NCI-H128 (cell line): ENCODE measurements around the gene GAGE13.
"Not testable (repeated sequence)": the region's sequence is repeated elsewhere in the genome, so short reads cannot be mapped to it uniquely, and the experiment has no call there.

Experiments
- DNase-seq: peaks from one replicate; lab custom pipeline; 2025; ENCODE audit not compliant: unreplicated experiment; lab: John Stamatoyannopoulos, UW

Gene GAGE13

GRCh38 chrX:49331282-49331681 is at the start of gene GAGE13:
Gene GAGE13 (plus strand): TSS chrX:49331582. CDS start chrX:49332738, 1,156 bp downstream.
- not testable (repeated sequence) for DNase-seq

- no peak for DNase-seq
Observed at GRCh38 chrX:49282647-49283011, 48.8 kb upstream of the GAGE13 start.

- no peak for DNase-seq
Observed at GRCh38 chrX:49284212-49284611, 47.2 kb upstream of the GAGE13 start.

- no peak for DNase-seq
Observed at GRCh38 chrX:49286136-49286535, 45.2 kb upstream of the GAGE13 start.

GRCh38 chrX:49286581-49286980 is 44.8 kb upstream of the GAGE13 start:
- DNase-seq: no peak

GRCh38 chrX:49287665-49288064 is 43.7 kb upstream of the GAGE13 start:
- DNase-seq: no peak

GRCh38 chrX:49290215-49290614 is 41.2 kb upstream of the GAGE13 start:
- DNase-seq: no peak

- DNase-seq: no peak
Observed at GRCh38 chrX:49291615-49292337, 39.6 kb upstream of the GAGE13 start.

- no peak for DNase-seq
Observed at GRCh38 chrX:49292400-49293362, 38.7 kb upstream of the GAGE13 start.

- not testable (repeated sequence) for DNase-seq
Observed at GRCh38 chrX:49299293-49299692, 32.1 kb upstream of the GAGE13 start.

GRCh38 chrX:49300703-49301102 is 30.7 kb upstream of the GAGE13 start:
- DNase-seq: no peak

- no peak for DNase-seq
Observed at GRCh38 chrX:49303346-49303745, 28.0 kb upstream of the GAGE13 start, which contains the start of gene GAGE10. Gene GAGE10 (plus strand): TSS chrX:49303646. CDS start chrX:49304860, 1,214 bp downstream.

GRCh38 chrX:49307775-49308174 is 23.6 kb upstream of the GAGE13 start:
- not testable (repeated sequence) for DNase-seq

- DNase-seq: no peak
Observed at GRCh38 chrX:49308604-49309269, 22.6 kb upstream of the GAGE13 start.

- DNase-seq: no peak
Observed at GRCh38 chrX:49309401-49309981, 21.9 kb upstream of the GAGE13 start.

- no peak for DNase-seq
Observed at GRCh38 chrX:49310371-49310770, 21.0 kb upstream of the GAGE13 start.

GRCh38 chrX:49312176-49312575 is 19.2 kb upstream of the GAGE13 start:
- DNase-seq: no peak

GRCh38 chrX:49316085-49316484 is 15.3 kb upstream of the GAGE13 start:
- no peak for DNase-seq

- not testable (repeated sequence) for DNase-seq
Observed at GRCh38 chrX:49321737-49322136, 9.6 kb upstream of the GAGE13 start, which contains the start of gene GAGE12J. Gene GAGE12J (plus strand): TSS chrX:49322037. CDS start chrX:49323194, 1,157 bp downstream.

- not testable (repeated sequence) for DNase-seq
Observed at GRCh38 chrX:49322266-49322665, 9.1 kb upstream of the GAGE13 start.

GRCh38 chrX:49323735-49324134 is 7.6 kb upstream of the GAGE13 start:
- DNase-seq: not testable (repeated sequence)
